Tibial nerve (tissue), 4 donors: ENCODE data around the gene NCK2.

Experiments used
- EP300 ChIP-seq, 2 donors: sonication (generic); formaldehyde crosslinking; IDR thresholded peaks; one replicate each; pipeline ENCODE4 v1.6.1; 2017; ENCODE audit warnings: antibody characterized with exemption in 2 of 2, mild to moderate bottlenecking in 1 of 2
- POLR2A ChIP-seq, 2 donors: fragments of 450-650 bp; IDR thresholded peaks; one replicate each; pipeline ENCODE4 v1.6.1; 2017; ENCODE audit warnings: antibody characterized with exemption in 2 of 2, mild to moderate bottlenecking in 2 of 2, moderate library complexity in 2 of 2
- TF ChIP-seq, protein P1 (sequence below), 5 experiments: fragments of 200-600 bp in 3 of 5; fragments of 450-650 bp in 2 of 5; sonication (generic) in 3 of 5; IDR thresholded peaks; one replicate each; pipeline ENCODE4 v1.5.1; 2016 to 2019; ENCODE audit warnings: antibody characterized with exemption in 5 of 5, mild to moderate bottlenecking in 3 of 5, moderate library complexity in 2 of 5

DNA sequence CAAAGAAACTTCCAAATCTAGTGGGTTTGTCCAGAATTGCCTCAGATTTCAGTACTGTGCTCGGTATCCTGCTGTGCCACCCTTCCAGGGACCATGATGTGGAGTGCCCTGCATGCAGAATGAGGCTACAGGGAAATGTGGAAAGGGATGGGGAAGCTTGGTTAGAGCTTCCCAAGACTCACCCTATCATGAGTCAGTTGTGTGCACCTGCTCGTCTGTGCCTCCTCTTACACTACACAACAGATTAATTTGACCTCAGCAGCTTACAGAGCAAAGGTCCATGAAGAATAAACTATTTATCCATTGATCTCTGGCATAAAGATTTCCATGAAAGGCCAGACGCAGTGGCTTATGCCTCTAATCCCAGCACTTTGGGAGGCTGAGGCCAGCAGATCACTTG, 21.3 kb upstream of the NCK2 start:
- TF ChIP-seq, protein P1, sequence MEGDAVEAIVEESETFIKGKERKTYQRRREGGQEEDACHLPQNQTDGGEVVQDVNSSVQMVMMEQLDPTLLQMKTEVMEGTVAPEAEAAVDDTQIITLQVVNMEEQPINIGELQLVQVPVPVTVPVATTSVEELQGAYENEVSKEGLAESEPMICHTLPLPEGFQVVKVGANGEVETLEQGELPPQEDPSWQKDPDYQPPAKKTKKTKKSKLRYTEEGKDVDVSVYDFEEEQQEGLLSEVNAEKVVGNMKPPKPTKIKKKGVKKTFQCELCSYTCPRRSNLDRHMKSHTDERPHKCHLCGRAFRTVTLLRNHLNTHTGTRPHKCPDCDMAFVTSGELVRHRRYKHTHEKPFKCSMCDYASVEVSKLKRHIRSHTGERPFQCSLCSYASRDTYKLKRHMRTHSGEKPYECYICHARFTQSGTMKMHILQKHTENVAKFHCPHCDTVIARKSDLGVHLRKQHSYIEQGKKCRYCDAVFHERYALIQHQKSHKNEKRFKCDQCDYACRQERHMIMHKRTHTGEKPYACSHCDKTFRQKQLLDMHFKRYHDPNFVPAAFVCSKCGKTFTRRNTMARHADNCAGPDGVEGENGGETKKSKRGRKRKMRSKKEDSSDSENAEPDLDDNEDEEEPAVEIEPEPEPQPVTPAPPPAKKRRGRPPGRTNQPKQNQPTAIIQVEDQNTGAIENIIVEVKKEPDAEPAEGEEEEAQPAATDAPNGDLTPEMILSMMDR (IDR thresholded peaks at IDR 0.05), result no peak
- TF ChIP-seq EP300 (IDR thresholded peaks at IDR 0.05) (no peak), POLR2A (IDR thresholded peaks at IDR 0.05) (no peak)
